OCI-LY1 (cell line): Measurements from ENCODE around the gene OSTF1.
A peak's percentile ranks its signal among the peaks of the same experiment; 100 is the strongest.

Experiments
- H2AFZ ChIP-seq: fragments of 200-600 bp; sonication (generic), shearing (Covaris generic); 2 replicates; pipeline ENCODE4 v1.6.0; 2014; ENCODE audit warnings: antibody characterized with exemption, mild to moderate bottlenecking, low read length
- H3F3A ChIP-seq: fragments of 200-600 bp; sonication (generic), shearing (Covaris generic); 2 replicates; pipeline ENCODE4 v1.6.0; 2014; ENCODE audit warnings: mild to moderate bottlenecking, antibody characterized with exemption, low read length, moderate library complexity; ENCODE audit not compliant: insufficient read depth
- H3K27ac ChIP-seq: fragments of 200-600 bp; sonication (generic); 2 replicates; pipeline ENCODE4 v1.5.1; 2014; ENCODE audit warnings: low read length, mixed run types, mild to moderate bottlenecking, low read depth; ENCODE audit not compliant: poor library complexity, severe bottlenecking
- H3K27me3 ChIP-seq: fragments of 200-600 bp; sonication (generic); 2 replicates; pipeline ENCODE4 v1.6.0; 2014; ENCODE audit warnings: antibody characterized with exemption, mild to moderate bottlenecking, low read length, moderate library complexity; ENCODE audit not compliant: insufficient read depth
- H3K36me3 ChIP-seq: fragments of 200-600 bp; sonication (generic); 2 replicates; pipeline ENCODE4 v1.6.1; 2014; ENCODE audit warnings: mild to moderate bottlenecking, antibody characterized with exemption, low read length, moderate library complexity, mixed read lengths; ENCODE audit not compliant: insufficient read depth
- H3K4me1 ChIP-seq: fragments of 200-600 bp; sonication (generic); 2 replicates; pipeline ENCODE4 v1.5.1; 2014; ENCODE audit warnings: mild to moderate bottlenecking, low read length, moderate library complexity; ENCODE audit not compliant: insufficient read depth, severe bottlenecking
- H3K4me2 ChIP-seq: fragments of 200-600 bp; sonication (generic), shearing (Covaris generic); 2 replicates; pipeline ENCODE4 v1.6.1; 2014; ENCODE audit warnings: low read length
- H3K4me3 ChIP-seq: fragments of 200-600 bp; sonication (generic); 2 replicates; pipeline ENCODE4 v1.5.1; 2014; ENCODE audit warnings: low read length, low read depth, mild to moderate bottlenecking, mixed read lengths; ENCODE audit not compliant: poor library complexity, severe bottlenecking
- H3K79me2 ChIP-seq: fragments of 200-600 bp; shearing (Covaris generic); 2 replicates; pipeline ENCODE4 v1.6.1; 2016; ENCODE audit warnings: mixed run types, low read length, mixed read lengths; ENCODE audit not compliant: insufficient read depth
- H3K9ac ChIP-seq: fragments of 200-600 bp; sonication (generic), shearing (Covaris generic); 2 replicates; pipeline ENCODE4 v1.6.1; 2014; ENCODE audit warnings: mild to moderate bottlenecking, low read length, mixed read lengths
- H3K9me2 ChIP-seq: fragments of 200-600 bp; sonication (generic), shearing (Covaris generic); 2 replicates; pipeline ENCODE4 v1.6.1; 2014; ENCODE audit warnings: low read depth, mild to moderate bottlenecking, low read length, mixed read lengths
- H3K9me3 ChIP-seq: fragments of 200-600 bp; shearing (Covaris generic); 2 replicates; pipeline ENCODE4 v1.6.1; 2014; ENCODE audit warnings: low read length, mixed read lengths
- H4K20me1 ChIP-seq: fragments of 200-600 bp; sonication (generic), shearing (Covaris generic); 2 replicates; pipeline ENCODE4 v1.6.0; 2016; ENCODE audit warnings: mild to moderate bottlenecking, low read length; ENCODE audit not compliant: insufficient read depth
- CTCF ChIP-seq: fragments of 200-600 bp; sonication (generic), shearing (Covaris generic); IDR thresholded peaks from 2 replicates; pipeline ENCODE4 v1.5.1; 2017; ENCODE audit warnings: mild to moderate bottlenecking, antibody characterized with exemption, low read length, moderate library complexity, mixed read lengths
- EZH2 ChIP-seq: fragments of 200-600 bp; sonication (generic), shearing (Covaris generic); IDR thresholded peaks from 2 replicates; pipeline ENCODE4 v1.8.0; 2017; ENCODE audit warnings: borderline replicate concordance, mixed run types, mild to moderate bottlenecking, antibody characterized with exemption, low read length, moderate library complexity, mixed read lengths

The OSTF1 gene

GRCh38 chr9:75090579-75090978 lies 2.3 kb downstream of the OSTF1 start:
- Histone ChIP-seq H3K4me2 (peak overlapping the region; percentile 71; the same call in 1 of the 2 replicates), H3K9me2 (no peaks in the 10 kb centered on the region), H3K9me3 (no peaks in the 10 kb centered on the region), H2AFZ (no peak overlapping the region), H4K20me1 (no peaks in the 10 kb centered on the region), H3K36me3 (0 out of 2 replicates have a peak, but pooled peaks cover 4% of the 10 kb centered on the region), H3K4me3 (peak overlapping the region; percentile 98), H3K4me1 (peaks cover 56% of the 10 kb centered on the region), H3K9ac (peak overlapping the region; percentile 16; the same call in 1 of the 2 replicates), H3K79me2 (peaks cover 77% of the 10 kb centered on the region), H3F3A (0 out of 2 replicates have a peak, but pooled peaks cover 5% of the 10 kb centered on the region), H3K27me3 (no peaks in the 10 kb centered on the region), H3K27ac (peak overlapping the region; percentile 65)
- TF ChIP-seq EZH2 = no peak
- TF ChIP-seq CTCF = no peak

- Histone ChIP-seq H3K27ac (no peak overlapping the region), H3K79me2 (peaks cover 88% of the 10 kb centered on the region)
Observed at GRCh38 chr9:75092766-75093165, 4.5 kb downstream of the OSTF1 start.

GRCh38 chr9:75096796-75097195 lies 8.5 kb downstream of the OSTF1 start:
- peaks cover 16% of the 10 kb centered on the region; the same call in 1 of the 2 replicates for H3K36me3 ChIP-seq
- no peak overlapping the region for H3K4me3 ChIP-seq
- no peak overlapping the region for H3K4me2 ChIP-seq
- H3K9me2 ChIP-seq = no peaks in the 10 kb centered on the region
- no peaks in the 10 kb centered on the region for H3K27me3 ChIP-seq
- H4K20me1 ChIP-seq = no peaks in the 10 kb centered on the region
- no peak overlapping the region for H3K27ac ChIP-seq
- H3K9me3 ChIP-seq = no peaks in the 10 kb centered on the region
- H3K79me2 ChIP-seq = peaks cover 83% of the 10 kb centered on the region
- TF ChIP-seq EZH2 (no peak), CTCF (no peak)
- peaks cover 16% of the 10 kb centered on the region for H3K4me1 ChIP-seq
- no peaks in the 10 kb centered on the region for H3F3A ChIP-seq
- H2AFZ ChIP-seq = no peak overlapping the region
- H3K9ac ChIP-seq = no peak overlapping the region

More at GRCh38 chr9:75092766-75093165, 4.5 kb downstream of the OSTF1 start:
- no peaks in the 10 kb centered on the region for H3F3A ChIP-seq
- peaks cover 39% of the 10 kb centered on the region for H3K4me1 ChIP-seq
- H3K4me3 ChIP-seq = no peak overlapping the region
- no peaks in the 10 kb centered on the region for H3K9me2 ChIP-seq
- peaks cover 10% of the 10 kb centered on the region; the same call in 1 of the 2 replicates for H3K36me3 ChIP-seq
- no peak overlapping the region for H3K4me2 ChIP-seq
- no peak overlapping the region for H3K9ac ChIP-seq
- TF ChIP-seq EZH2 = no peak
- TF ChIP-seq CTCF = no peak
- H4K20me1 ChIP-seq = no peaks in the 10 kb centered on the region
- no peaks in the 10 kb centered on the region for H3K9me3 ChIP-seq
- no peak overlapping the region for H2AFZ ChIP-seq
- no peaks in the 10 kb centered on the region for H3K27me3 ChIP-seq
